HG02884 (cell line): ENCODE measurements around the gene SERPINB5.
A peak's percentile ranks its signal among the peaks of the same experiment; 100 is the strongest.

Source experiments
- ATAC-seq: cut with Tn5 transposase; IDR thresholded peaks from one replicate; pipeline ENCODE4 v1.9.1; 2021; ENCODE audit warnings: mild to moderate bottlenecking, moderate library complexity; ENCODE audit not compliant: unreplicated experiment

SERPINB5 gene

GRCh38 chr18:63467699-63468098 is 9.1 kb upstream of the SERPINB5 start:
- no peak for ATAC-seq

GRCh38 chr18:63468575-63468974 is 8.2 kb upstream of the SERPINB5 start:
- ATAC-seq: no peak

DNA sequence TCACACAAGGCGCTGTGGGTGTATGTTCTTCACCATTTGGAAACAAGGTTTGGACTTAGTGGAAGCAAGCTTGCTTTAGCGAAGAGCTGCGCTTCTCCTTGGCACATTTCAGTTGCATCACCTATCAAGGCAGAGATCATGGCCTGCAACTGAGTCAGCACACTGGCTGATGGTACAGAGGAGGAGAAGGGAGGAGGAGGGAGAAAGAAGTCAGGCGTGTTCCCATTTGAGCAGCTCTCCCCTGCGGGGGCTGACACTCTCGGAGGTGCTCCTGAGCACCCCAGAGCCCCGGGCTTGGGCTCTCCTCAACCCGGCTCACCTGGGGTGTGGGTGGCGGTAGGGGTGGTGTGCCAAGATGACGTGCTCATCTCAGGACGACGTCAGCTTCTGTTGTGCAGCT is 6.0 kb upstream of the SERPINB5 start:
- no peak for ATAC-seq

- no peak for ATAC-seq
Measured at GRCh38 chr18:63472380-63472779, 4.4 kb upstream of the SERPINB5 start.

GRCh38 chr18:63477200-63477599 is 442 bp downstream of the SERPINB5 start:
- ATAC-seq: no peak

DNA sequence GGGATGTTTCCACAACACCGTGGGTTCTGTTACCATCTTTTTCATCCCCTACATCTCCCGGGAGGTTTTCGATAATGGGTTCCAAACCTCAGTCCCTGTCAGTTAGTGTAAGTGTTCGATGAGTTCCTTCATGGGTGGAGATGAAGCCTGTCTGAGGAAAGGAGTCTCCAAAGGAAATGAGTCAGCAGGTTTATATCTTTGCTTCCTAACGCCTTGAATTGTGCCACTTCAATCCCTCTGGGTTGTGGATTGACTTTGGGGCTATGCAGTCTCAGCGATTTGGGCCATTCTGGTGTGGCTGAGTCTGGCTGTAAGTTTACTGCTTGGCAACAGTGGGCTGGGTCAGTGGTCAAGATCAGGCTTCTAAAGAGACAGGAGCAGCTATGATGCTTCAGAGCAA is 1.2 kb downstream of the SERPINB5 start:
- no peak for ATAC-seq

DNA sequence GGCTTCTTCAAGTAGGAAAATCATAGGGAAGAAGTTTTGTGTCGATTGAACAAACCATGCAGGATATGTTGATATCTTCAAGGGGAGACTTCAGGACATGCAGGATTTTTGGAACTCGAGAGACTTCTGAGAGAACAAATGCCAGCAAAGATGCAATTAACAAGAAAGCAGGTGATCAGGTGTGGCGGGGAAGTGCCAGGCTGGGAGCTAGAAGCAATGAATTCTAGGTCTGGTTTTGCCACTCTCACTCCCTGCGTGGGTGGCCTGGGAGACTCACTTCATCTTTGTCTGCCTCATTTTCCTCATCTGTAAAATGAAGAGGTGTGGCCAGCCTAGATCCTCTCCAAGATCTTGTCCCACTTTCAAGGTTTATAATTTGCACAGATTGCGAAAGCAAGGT is 3.1 kb downstream of the SERPINB5 start:
- ATAC-seq: no peak

DNA sequence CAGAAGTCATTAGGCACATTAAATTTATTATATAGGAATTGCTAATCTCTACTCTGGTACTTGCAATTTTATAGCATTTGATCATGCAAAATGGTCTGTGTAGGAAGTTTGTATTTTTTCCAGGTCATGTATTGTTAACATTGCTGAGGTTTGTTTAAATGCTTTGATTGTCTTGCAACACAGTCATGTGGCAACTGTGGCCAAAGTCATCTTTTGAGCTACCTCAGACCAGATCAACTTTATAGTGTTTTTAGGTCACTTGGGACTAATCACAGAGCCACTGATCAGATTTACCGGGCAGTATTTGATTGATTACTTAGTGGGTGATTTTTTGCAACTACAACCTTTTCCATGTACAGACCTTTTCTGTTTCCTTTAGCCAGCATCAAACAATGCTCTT is 3.7 kb downstream of the SERPINB5 start:
- ATAC-seq: no peak

DNA sequence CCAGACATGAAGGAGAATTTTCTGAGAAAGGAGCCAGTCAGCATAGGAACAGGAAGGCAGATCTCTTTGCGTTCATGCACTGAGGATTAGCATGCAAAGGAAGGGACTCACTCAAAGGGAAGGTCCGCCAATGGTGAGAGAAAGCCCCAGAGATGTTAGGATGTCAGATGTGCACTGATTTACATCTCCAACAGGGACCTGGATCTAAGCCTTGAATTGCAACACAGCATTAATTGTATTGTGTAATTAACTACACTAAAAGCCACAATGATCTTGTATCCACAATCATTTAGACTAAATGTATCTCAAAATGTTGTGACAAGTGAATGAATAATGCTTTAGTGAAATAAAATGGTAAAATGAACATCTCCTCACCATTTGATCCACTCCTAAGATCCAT is 4.2 kb downstream of the SERPINB5 start:
- no peak for ATAC-seq

DNA sequence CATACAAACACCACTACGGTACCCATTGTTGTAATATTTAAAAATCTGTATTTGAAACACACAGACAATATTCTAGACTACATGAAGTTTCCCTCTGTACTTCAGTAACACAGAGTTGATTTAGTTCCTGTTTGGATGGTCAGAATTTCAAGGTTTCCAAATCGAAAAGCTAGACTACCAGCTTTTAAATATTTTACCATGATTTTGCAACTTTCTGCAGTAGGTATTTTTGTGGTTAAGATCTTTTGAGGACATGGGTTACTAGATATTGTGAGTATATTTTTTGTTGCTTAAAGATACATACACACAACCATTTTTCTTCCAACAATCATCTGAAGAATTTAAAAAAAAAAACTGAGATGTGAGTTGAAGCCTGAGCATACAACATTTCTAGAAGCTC is 10.9 kb downstream of the SERPINB5 start:
- ATAC-seq: no peak

GRCh38 chr18:63488160-63488559 is 11.4 kb downstream of the SERPINB5 start:
- no peak for ATAC-seq

- ATAC-seq: no peak
Measured at GRCh38 chr18:63492851-63493250, 16.1 kb downstream of the SERPINB5 start.

- no peak for ATAC-seq
Measured at GRCh38 chr18:63495675-63496074, 18.9 kb downstream of the SERPINB5 start.

DNA sequence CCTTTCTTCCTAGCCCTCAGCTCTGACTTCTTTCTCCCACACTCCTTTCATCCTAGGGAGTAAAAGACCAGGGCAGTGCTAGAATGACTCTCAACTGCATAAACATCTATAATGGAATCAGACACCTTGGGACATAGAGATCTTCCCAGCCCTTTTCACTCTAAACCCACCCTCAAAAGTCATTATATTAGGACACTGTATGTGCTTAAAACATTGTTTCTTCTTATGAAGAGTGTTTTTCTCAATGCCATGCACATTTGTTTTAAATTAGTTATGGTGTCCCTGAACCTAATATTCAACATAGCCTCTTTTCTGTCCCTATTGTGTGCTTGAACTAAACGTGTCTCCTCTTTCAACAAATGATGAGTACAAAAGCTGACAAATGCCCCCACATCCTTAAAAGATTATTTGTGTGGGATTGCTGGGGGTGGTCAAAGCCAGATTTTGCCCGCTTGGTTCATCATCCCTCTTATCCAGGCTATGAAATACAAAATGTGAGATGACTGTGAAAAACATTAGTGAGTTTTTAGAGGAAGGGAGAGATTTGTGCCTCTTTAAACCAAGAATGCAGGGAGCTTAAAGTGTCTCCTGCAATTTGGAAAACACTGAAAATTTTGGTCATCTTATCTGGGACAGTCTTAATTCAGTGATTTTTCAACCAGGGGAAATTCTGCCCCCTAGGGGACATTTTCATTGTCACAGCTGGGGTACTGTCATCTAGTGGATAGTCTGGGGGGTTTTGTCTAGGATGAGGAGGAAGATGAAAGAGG is 29.0 kb downstream of the SERPINB5 start:
- no peak for ATAC-seq

DNA sequence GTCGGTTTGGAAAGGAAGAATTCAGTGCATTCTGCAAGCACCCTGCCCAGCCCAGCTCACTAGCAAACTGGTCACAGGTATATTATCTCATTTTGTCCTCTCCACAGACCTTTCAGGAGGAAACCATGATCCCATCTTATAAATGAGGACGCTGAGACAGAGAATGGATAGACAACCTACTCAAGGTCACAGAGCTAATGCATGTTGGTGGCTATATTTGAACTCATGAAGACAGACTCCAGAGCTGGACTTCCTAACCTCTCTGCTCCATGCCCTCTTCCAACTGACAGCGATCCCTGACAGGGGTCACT is 29.5 kb downstream of the SERPINB5 start:
- no peak for ATAC-seq

DNA sequence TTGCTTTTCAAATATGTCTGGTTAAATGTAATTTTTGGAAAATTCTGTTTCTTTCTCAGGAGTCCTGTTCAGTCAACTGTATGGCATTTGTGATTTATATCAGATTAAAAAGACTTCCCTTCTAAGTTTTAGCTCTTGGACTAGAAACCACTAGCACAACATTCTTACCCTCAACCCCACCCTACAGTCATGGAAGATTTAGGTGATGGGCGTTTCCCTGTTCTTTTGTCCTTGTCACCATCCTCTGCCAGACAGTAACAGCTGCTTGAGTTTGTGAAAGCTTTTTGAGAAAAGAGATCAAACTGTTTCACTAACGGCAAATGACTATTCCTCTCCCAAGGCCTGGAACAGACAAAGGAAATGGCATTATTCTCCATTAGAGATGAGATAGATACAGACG is 31.8 kb downstream of the SERPINB5 start:
- no peak for ATAC-seq

GRCh38 chr18:63511285-63511684 is 34.5 kb downstream of the SERPINB5 start:
- ATAC-seq: no peak

- ATAC-seq: no peak
Measured at GRCh38 chr18:63514326-63514725, 37.6 kb downstream of the SERPINB5 start.

GRCh38 chr18:63514888-63515678 is 38.3 kb downstream of the SERPINB5 start:
- ATAC-seq: no peak

GRCh38 chr18:63515801-63516200 is 39.0 kb downstream of the SERPINB5 start:
- ATAC-seq: no peak

GRCh38 chr18:63518178-63519012 is 41.6 kb downstream of the SERPINB5 start:
- ATAC-seq: peak; percentile 88
